Mesenchymal stem cell (in vitro differentiated cells and primary cell): Measurements from ENCODE around the gene MUCL3.

Experiments
- DNase-seq: peaks from one replicate; pipeline ENCODE4 v3.0.0-alpha.2; 2013
- H2AFZ ChIP-seq: one replicate; pipeline ENCODE4 v1.6.1; 2013; ENCODE audit warnings: low read depth, mild to moderate bottlenecking, control low read depth, inconsistent platforms, low read length, moderate library complexity
- H2AK5ac ChIP-seq: 2 replicates; pipeline ENCODE4 v1.6.1; 2013; ENCODE audit warnings: low read length, moderate library complexity, mild to moderate bottlenecking, inconsistent platforms; ENCODE audit not compliant: severe bottlenecking
- H2BK120ac ChIP-seq: one replicate; pipeline ENCODE4 v1.6.1; 2013; ENCODE audit warnings: low read depth, mild to moderate bottlenecking, inconsistent platforms, low read length, moderate library complexity
- H2BK12ac ChIP-seq, 2 experiments: one replicate each; pipeline ENCODE4 v1.6.1; 2013; ENCODE audit warnings: inconsistent platforms in 2 of 2, low read length in 2 of 2, mild to moderate bottlenecking in 2 of 2, moderate library complexity in 2 of 2, control low read depth in 1 of 2
- H2BK15ac ChIP-seq: one replicate; pipeline ENCODE4 v1.6.1; 2013; ENCODE audit warnings: mild to moderate bottlenecking, low read depth, inconsistent platforms; ENCODE audit not compliant: poor library complexity, severe bottlenecking
- H2BK5ac ChIP-seq: 2 replicates; pipeline ENCODE4 v1.6.1; 2013; ENCODE audit warnings: low read depth, mild to moderate bottlenecking, low read length, control low read depth, inconsistent platforms; ENCODE audit not compliant: poor library complexity, severe bottlenecking
- H3K14ac ChIP-seq, 2 experiments: one replicate each; pipeline ENCODE4 v1.6.1; 2013; ENCODE audit warnings: inconsistent platforms in 2 of 2, low read length in 2 of 2, control low read depth in 1 of 2, mild to moderate bottlenecking in 1 of 2, moderate library complexity in 1 of 2
- H3K18ac ChIP-seq, 2 experiments: one replicate each; pipeline ENCODE4 v1.6.1; 2013; ENCODE audit warnings: inconsistent platforms in 2 of 2, low read length in 2 of 2, control low read depth in 1 of 2, low read depth in 1 of 2, mild to moderate bottlenecking in 1 of 2
- H3K23ac ChIP-seq, 2 experiments: one replicate each; pipeline ENCODE4 v1.6.1; 2013; ENCODE audit warnings: inconsistent platforms in 2 of 2, low read length in 2 of 2, mild to moderate bottlenecking in 2 of 2, moderate library complexity in 2 of 2, control low read depth in 1 of 2
- H3K27ac ChIP-seq: 2 replicates; pipeline ENCODE4 v1.5.1; 2013; ENCODE audit warnings: mild to moderate bottlenecking, moderate library complexity, low read length, control low read depth, inconsistent platforms; ENCODE audit not compliant: poor library complexity, severe bottlenecking
- H3K27me3 ChIP-seq, 2 experiments: 2 replicates each; pipeline versions ENCODE4 v1.6.1 to v1.7.0; 2013; ENCODE audit warnings: low read length in 2 of 2, mild to moderate bottlenecking in 2 of 2, moderate library complexity in 2 of 2, control low read depth in 1 of 2, inconsistent platforms in 1 of 2; ENCODE audit not compliant: control insufficient read depth in 1 of 2, insufficient read depth in 1 of 2
- H3K36me3 ChIP-seq, 2 experiments: 2 replicates each; pipeline versions ENCODE4 v1.6.1 to v1.7.0; 2013; ENCODE audit warnings: low read length in 2 of 2, control low read depth in 1 of 2, inconsistent platforms in 1 of 2, low read depth in 1 of 2, mild to moderate bottlenecking in 1 of 2; ENCODE audit not compliant: insufficient read depth in 2 of 2, control insufficient read depth in 1 of 2
- H3K4ac ChIP-seq, 2 experiments: one replicate each; pipeline ENCODE4 v1.6.1; 2013; ENCODE audit warnings: inconsistent platforms in 2 of 2, low read length in 2 of 2, mild to moderate bottlenecking in 2 of 2, moderate library complexity in 2 of 2, control low read depth in 1 of 2, low read depth in 1 of 2
- H3K4me1 ChIP-seq: 2 replicates; pipeline ENCODE4 v1.6.1; 2013; ENCODE audit warnings: low read depth, low read length, control low read depth; ENCODE audit not compliant: control insufficient read depth, insufficient read depth
- H3K4me2 ChIP-seq: 2 replicates; pipeline ENCODE4 v1.6.1; 2013; ENCODE audit warnings: low read length, mild to moderate bottlenecking, inconsistent platforms; ENCODE audit not compliant: poor library complexity, severe bottlenecking
- H3K4me3 ChIP-seq, 2 experiments: 2 replicates each; pipeline versions ENCODE4 v1.5.1 to v1.7.0; 2013; ENCODE audit warnings: low read length in 2 of 2, mild to moderate bottlenecking in 2 of 2, control low read depth in 1 of 2, low read depth in 1 of 2; ENCODE audit not compliant: insufficient read depth in 1 of 2
- H3K79me1 ChIP-seq: replicated peaks from 2 replicates; pipeline ENCODE4 v1.6.1; 2013; ENCODE audit warnings: mild to moderate bottlenecking, control low read depth, low read length, inconsistent platforms; ENCODE audit not compliant: poor library complexity, severe bottlenecking
- H3K9ac ChIP-seq: 2 replicates; pipeline ENCODE4 v1.7.0; 2013; ENCODE audit warnings: mild to moderate bottlenecking, low read length, moderate library complexity
- H3K9me3 ChIP-seq: 2 replicates; pipeline ENCODE4 v1.7.0; 2013; ENCODE audit warnings: mild to moderate bottlenecking, low read length; ENCODE audit not compliant: control insufficient read depth
- H4K8ac ChIP-seq: one replicate; pipeline ENCODE4 v1.6.1; 2013; ENCODE audit warnings: inconsistent platforms, mild to moderate bottlenecking, low read length, moderate library complexity
- H4K91ac ChIP-seq: one replicate; pipeline ENCODE4 v1.6.1; 2013; ENCODE audit warnings: mild to moderate bottlenecking, low read length, inconsistent platforms
- WGBS: methylation state at CpG from one replicate; pipeline ENCODE4 v1.1.7; 2013; ENCODE audit warnings: mixed read lengths; 5-methylcytosine and 5-hydroxymethylcytosine counted together

Gene MUCL3

GRCh38 chr6:30990422-30991086, 49.8 kb downstream of the MUCL3 start:
- 82% methylated on average over 8 of the region's 8 CpGs for WGBS
- no peak for DNase-seq
- H3K4me3 ChIP-seq, result no peak overlapping the region
- H2BK12ac ChIP-seq, result no peak overlapping the region
- H2BK15ac ChIP-seq, result no peak overlapping the region
- no peak overlapping the region for H2BK5ac ChIP-seq
- no peaks in the 10 kb centered on the region for H3K36me3 ChIP-seq
- no peaks in the 10 kb centered on the region for H3K9me3 ChIP-seq
- no peak overlapping the region for H2BK120ac ChIP-seq
- H3K79me1 ChIP-seq, result no peaks in the 10 kb centered on the region
- no peak overlapping the region for H3K18ac ChIP-seq
- H3K14ac ChIP-seq, result no peak overlapping the region
- H3K4me2 ChIP-seq, result no peak overlapping the region
- H3K9ac ChIP-seq, result no peak overlapping the region
- H4K91ac ChIP-seq, result peak overlapping the region; percentile 61
- no peak overlapping the region for H2AFZ ChIP-seq
- peaks cover 0 to 19% of the 10 kb centered on the region in 2 experiments for H3K27me3 ChIP-seq
- no peak overlapping the region for H3K23ac ChIP-seq
- H2AK5ac ChIP-seq, result no peak overlapping the region
- no peak overlapping the region for H4K8ac ChIP-seq
- no peak overlapping the region for H3K4ac ChIP-seq
- no peak overlapping the region for H3K27ac ChIP-seq
- no peaks in the 10 kb centered on the region for H3K4me1 ChIP-seq

DNA sequence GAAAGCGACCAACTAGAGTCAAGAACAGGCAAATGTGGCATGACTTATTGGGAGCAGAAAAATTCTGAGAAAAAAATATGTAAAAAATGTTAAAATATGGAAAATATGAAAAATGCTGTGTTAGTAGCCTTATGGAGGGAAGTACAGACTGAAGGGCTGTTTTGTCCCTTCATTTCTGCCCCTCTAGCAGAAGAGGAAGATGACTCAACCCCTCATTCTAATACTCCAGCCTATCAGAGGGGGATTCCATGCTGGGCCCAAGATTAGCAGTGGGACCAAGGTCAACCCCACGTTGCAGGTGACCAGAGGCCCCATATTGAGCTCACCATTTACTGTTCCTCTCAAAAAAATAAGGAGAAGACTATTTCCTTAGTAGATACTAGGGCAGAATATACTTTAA, 51.1 kb downstream of the MUCL3 start:
- Histone ChIP-seq H3K4me3 (no peak overlapping the region), H3K27me3 (peaks cover 0 to 12% of the 10 kb centered on the region in 2 experiments), H4K91ac (no peak overlapping the region), H2AK5ac (no peak overlapping the region), H2BK12ac (no peak overlapping the region), H4K8ac (no peak overlapping the region), H3K14ac (no peak overlapping the region), H2BK120ac (no peak overlapping the region), H3K18ac (no peak overlapping the region), H2BK5ac (no peak overlapping the region), H3K9me3 (no peaks in the 10 kb centered on the region), H2BK15ac (no peak overlapping the region), H3K27ac (no peak overlapping the region), H3K4me2 (no peak overlapping the region), H3K4me1 (no peaks in the 10 kb centered on the region), H3K4ac (no peak overlapping the region), H2AFZ (no peak overlapping the region), H3K9ac (no peak overlapping the region), H3K36me3 (no peaks in the 10 kb centered on the region), H3K23ac (no peak overlapping the region), H3K79me1 (no peaks in the 10 kb centered on the region)
- no peak for DNase-seq
- 78% methylated on average over 2 of the region's 2 CpGs for WGBS

DNA sequence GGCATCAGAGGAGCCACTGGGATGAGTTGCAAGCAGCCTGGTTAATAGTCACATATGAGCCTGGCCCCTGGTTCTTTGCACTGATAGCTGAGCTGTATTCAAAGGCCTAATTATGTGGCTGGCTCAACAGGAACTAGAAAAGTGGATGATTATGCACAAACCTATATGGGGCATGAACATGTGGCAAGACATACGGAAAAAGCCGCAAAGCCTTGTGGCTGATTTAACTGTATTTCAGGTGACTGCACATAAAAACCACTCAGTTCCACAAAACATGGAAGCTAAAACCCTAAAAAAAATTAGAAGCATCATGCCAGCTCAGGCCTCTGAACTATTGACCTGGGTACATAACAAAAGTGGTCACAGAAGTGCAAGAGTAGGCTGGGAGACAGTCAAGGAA, 56.5 kb downstream of the MUCL3 start:
- 97% methylated on average over 2 of the region's 2 CpGs for WGBS
- Histone ChIP-seq H3K4me1 (no peaks in the 10 kb centered on the region), H3K23ac (no peak overlapping the region), H4K91ac (no peak overlapping the region), H2BK120ac (no peak overlapping the region), H3K36me3 (no peaks in the 10 kb centered on the region), H3K4me2 (no peak overlapping the region), H2BK15ac (no peak overlapping the region), H3K27ac (no peak overlapping the region), H2BK12ac (no peak overlapping the region), H3K4ac (no peak overlapping the region), H3K27me3 (peaks cover 0 to 2% of the 10 kb centered on the region in 2 experiments), H2AK5ac (no peak overlapping the region), H3K14ac (no peak overlapping the region), H3K4me3 (no peak overlapping the region), H3K79me1 (no peaks in the 10 kb centered on the region), H3K9me3 (no peaks in the 10 kb centered on the region), H2BK5ac (no peak overlapping the region), H2AFZ (no peak overlapping the region), H4K8ac (no peak overlapping the region), H3K18ac (no peak overlapping the region), H3K9ac (no peak overlapping the region)
- DNase-seq, result no peak

- Histone ChIP-seq H3K23ac (no peak overlapping the region), H3K27ac (no peak overlapping the region), H3K9me3 (no peaks in the 10 kb centered on the region), H3K79me1 (no peaks in the 10 kb centered on the region), H3K4me3 (no peak overlapping the region), H3K9ac (no peak overlapping the region), H4K8ac (no peak overlapping the region), H3K4me1 (no peaks in the 10 kb centered on the region), H3K36me3 (no peaks in the 10 kb centered on the region), H2BK5ac (no peak overlapping the region), H2AFZ (no peak overlapping the region), H3K27me3 (peaks cover 0 to 2% of the 10 kb centered on the region in 2 experiments), H2BK12ac (no peak overlapping the region), H2BK15ac (no peak overlapping the region), H4K91ac (no peak overlapping the region), H3K4ac (no peak overlapping the region), H3K14ac (no peak overlapping the region), H3K18ac (no peak overlapping the region), H2BK120ac (no peak overlapping the region), H2AK5ac (no peak overlapping the region), H3K4me2 (no peak overlapping the region)
- WGBS, result 74% methylated on average over 5 of the region's 5 CpGs
- no peak for DNase-seq
Observed at GRCh38 chr6:30998785-30999184, 58.0 kb downstream of the MUCL3 start.
